Activated CD8-positive, alpha-beta memory T cell treated with anti-CD3 and anti-CD28 coated beads for 4 hours (primary cell): ENCODE data around the gene TET2.

ENCODE experiments used
- DNase-seq, 2 donors: peaks; one replicate each; pipeline ENCODE4 v3.0.0-alpha.2; 2020; ENCODE audit warnings: low read depth in 2 of 2

TET2 gene

DNA sequence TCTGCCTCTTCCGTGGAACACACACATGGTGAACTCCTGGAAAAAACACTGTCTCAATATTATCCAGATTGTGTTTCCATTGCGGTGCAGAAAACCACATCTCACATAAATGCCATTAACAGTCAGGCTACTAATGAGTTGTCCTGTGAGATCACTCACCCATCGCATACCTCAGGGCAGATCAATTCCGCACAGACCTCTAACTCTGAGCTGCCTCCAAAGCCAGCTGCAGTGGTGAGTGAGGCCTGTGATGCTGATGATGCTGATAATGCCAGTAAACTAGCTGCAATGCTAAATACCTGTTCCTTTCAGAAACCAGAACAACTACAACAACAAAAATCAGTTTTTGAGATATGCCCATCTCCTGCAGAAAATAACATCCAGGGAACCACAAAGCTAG lies 87.9 kb downstream of the TET2 start:
- DNase-seq, result no peak

DNA sequence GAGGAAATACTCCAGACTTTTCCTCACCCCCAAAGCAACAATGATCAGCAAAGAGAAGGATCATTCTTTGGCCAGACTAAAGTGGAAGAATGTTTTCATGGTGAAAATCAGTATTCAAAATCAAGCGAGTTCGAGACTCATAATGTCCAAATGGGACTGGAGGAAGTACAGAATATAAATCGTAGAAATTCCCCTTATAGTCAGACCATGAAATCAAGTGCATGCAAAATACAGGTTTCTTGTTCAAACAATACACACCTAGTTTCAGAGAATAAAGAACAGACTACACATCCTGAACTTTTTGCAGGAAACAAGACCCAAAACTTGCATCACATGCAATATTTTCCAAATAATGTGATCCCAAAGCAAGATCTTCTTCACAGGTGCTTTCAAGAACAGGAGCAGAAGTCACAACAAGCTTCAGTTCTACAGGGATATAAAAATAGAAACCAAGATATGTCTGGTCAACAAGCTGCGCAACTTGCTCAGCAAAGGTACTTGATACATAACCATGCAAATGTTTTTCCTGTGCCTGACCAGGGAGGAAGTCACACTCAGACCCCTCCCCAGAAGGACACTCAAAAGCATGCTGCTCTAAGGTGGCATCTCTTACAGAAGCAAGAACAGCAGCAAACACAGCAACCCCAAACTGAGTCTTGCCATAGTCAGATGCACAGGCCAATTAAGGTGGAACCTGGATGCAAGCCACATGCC lies 89.7 kb downstream of the TET2 start:
- DNase-seq, result no peak

DNA sequence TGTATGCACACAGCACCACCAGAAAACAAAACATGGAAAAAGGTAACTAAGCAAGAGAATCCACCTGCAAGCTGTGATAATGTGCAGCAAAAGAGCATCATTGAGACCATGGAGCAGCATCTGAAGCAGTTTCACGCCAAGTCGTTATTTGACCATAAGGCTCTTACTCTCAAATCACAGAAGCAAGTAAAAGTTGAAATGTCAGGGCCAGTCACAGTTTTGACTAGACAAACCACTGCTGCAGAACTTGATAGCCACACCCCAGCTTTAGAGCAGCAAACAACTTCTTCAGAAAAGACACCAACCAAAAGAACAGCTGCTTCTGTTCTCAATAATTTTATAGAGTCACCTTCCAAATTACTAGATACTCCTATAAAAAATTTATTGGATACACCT lies 90.2 kb downstream of the TET2 start:
- DNase-seq, result no peak

DNA sequence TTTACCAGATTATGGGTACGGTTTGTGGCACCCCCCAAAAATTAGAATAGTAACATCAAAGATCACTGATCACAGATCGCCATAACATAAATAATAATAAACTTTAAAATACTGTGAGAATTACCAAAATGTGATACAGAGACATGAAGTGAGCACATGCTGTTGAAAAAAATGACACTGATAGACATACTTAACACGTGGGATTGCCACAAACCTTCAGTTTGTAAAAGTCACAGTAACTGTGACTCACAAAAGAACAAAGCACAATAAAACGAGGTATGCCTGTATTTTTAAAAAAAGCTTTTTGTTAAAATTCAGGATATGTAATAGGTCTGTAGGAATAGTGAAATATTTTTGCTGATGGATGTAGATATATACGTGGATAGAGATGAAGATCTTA lies 93.4 kb downstream of the TET2 start:
- no peak for DNase-seq

DNA sequence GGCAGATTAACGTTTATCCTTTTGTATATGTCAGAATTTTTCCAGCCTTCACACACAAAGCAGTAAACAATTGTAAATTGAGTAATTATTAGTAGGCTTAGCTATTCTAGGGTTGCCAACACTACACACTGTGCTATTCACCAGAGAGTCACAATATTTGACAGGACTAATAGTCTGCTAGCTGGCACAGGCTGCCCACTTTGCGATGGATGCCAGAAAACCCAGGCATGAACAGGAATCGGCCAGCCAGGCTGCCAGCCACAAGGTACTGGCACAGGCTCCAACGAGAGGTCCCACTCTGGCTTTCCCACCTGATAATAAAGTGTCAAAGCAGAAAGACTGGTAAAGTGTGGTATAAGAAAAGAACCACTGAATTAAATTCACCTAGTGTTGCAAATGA lies 94.8 kb downstream of the TET2 start:
- DNase-seq, result no peak

DNA sequence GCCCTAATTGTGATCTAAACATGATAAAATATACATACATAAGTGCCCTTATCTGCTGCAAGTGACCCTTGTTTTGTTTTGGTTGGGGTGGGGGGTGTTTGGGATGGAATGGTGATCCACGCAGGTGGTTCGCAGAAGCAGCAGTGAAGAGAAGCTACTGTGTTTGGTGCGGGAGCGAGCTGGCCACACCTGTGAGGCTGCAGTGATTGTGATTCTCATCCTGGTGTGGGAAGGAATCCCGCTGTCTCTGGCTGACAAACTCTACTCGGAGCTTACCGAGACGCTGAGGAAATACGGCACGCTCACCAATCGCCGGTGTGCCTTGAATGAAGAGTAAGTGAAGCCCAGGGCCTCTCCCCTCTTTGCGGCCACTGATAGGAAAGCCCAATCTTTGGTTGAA lies 96.8 kb downstream of the TET2 start:
- DNase-seq, result no peak

DNA sequence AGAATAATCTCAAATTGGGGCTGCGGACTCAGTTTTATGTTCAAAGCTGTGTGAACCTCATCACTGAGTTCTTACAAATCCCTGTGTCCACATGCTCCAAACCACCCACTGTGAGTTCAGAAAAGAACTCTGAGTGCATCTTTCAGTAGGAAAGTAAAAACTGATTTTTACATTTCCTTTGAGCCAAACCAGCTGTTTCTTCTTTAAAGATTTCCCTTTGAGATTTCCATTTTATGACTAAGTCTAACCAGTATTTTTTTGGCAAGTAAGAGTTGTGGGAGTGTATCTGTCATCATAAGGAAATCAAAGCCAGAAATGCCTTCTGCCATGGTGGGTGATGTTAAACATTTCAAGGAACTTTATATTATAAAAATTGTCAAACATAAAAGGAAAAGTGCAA lies 100.0 kb downstream of the TET2 start:
- DNase-seq, result no peak

DNA sequence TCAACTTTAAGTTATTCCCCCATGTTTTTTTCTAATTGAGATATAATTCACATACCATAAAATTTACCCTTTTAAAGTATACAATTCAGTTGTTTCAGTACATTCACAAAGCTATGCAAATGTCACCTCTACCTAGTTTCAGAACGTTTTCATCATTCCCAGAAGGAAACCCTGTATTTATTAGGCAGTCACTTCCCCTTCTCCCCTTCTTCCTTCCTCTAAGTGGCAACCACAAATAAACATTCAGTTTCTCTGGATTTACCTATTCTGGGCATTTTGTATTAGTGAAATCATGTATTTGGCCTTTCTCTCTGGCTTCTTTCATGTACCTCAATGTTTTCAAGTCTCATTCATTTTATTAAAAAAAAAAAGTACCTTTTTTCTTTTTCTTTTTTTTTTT lies 101.9 kb downstream of the TET2 start:
- DNase-seq, result no peak

DNA sequence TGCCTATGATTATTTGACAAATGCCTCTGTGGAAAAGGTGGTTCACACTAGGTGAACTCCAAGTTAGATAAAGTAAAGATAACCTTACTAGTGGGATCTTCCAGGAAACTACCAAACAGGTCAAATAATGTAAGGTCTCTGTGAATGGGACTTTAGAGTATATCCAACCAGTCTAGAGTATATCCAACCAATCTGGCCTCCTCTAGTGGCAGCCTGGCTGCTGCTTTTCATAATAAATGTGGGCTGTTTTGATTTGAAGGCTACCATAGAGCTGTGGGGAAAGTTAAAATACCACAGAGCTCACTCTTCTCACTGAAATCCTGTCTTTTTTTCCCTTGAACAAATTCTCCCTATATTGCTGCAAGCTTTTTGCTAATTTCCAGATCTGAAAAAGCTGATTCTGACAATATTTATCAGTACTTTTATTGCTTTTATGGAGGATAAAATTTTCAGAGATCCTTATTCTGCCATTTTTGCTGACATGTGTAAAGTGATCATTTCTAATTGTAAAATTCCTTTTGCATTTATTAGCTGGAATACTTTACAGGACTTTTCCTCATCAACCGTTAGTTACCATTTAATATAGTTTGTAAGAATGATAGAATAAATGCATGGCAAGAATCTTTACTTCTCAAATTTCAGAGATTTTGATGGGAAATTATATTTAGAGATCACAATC lies 111.3 kb downstream of the TET2 start:
- no peak for DNase-seq

DNA sequence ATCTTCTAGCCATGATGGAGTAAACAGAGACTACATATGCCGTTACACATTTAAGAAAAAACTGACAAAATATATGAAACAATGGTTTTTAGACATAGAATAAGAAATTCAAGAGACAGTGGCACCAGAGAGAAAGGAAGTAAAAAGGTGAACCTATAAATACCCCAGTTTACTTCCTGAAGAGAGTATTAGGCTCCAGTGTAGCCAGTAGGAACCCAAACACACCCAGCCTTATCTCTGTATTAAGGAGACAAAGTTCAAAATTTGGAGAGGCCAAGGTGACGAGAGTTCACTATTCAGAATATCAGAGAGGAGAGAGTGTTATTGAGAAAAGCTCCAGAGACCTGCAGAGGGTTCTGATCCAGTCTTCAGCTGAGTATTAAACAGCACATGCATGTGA lies 119.0 kb downstream of the TET2 start:
- DNase-seq, result no peak

DNA sequence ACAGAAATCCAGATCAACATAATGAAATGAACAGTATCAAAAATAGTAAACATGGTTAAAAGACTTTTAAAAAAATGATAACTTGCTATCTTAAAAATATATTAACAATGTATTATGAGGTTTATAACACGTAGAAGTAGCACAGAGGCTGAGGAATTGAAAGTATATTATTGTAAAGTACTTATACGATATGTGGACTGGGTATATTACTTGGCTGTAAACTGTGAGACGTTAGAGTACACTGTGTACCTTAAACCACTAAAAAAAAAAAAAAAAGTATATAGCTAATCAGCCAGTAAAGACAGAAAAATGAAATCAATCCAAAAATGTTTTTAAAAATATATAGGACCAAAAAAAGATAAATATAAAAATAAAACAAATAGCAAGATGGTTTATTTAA lies 120.6 kb downstream of the TET2 start:
- DNase-seq, result no peak

DNA sequence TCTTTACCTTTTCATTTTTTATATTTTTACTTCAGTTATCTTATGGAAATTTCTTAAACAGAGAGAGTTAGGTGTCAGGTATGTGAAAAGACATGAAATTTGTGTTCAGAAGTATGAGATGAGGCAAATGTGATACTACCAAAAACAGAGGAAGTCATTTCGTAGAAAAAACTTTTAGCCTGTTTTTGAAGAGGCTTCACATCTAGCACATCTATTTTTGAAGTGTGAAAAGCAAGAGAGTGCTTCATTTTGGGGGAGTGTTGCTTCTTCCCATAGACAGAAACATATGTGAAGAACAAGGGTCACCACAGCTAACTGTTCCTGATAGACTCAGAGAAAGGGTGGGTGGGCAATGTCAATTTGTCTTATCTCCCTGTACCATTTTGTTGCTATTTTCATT lies 125.3 kb downstream of the TET2 start:
- no peak for DNase-seq

DNA sequence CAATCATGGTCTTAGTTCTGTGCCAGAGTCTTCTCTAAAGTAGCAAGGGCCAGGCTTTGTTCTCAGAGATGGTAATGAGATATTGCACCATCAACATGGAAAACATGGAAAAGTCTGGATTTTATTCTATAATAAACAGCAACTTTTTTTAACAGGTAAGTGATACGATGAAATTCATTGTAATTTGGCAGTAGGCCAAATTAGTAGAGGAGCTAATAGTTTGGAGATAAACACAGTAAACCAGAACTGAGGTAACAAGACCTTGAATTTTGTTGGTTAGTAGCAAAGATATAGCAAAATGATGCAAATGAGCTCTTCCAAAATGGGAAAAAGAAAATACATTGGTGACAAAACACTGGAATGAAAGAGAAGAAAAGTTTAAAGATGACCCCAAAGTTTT lies 126.6 kb downstream of the TET2 start:
- no peak for DNase-seq

DNA sequence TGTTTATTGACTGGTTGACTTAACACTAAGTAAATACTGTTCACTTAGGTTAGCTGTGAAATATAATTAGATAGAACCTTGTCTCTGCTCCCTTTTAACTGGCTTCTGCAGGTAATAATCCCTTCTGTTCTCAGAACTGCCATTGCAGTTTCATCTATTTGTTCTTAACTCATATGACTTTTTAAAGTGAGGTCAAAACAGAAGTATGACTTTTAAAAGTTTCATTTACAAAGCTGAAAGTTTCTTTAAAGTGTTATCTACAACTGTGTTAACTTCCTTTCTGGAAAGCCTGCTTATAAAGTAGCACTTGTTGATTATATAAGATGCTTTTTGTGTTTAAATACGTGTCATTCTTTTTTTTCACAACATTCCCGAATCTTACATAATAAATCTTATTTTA lies 127.4 kb downstream of the TET2 start:
- no peak for DNase-seq

DNA sequence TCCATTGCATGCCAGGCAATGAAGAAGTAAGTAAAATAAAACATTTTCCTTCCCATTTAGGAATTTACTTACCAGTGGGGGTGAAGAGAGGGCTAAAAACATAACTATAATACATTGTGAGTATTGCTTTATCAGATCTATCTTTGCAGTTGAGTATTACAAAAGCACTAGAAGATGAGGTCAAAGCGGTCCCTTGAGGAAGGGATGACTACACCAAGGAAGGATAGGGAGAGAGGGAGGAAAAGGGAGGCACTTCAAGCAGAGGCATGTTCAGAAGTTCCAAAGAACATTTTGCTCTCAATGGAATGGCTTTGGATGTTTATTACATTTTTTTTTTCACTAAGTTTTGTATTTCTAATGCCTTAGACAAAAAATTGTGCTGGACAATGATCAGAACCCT lies 127.8 kb downstream of the TET2 start:
- DNase-seq, result no peak

DNA sequence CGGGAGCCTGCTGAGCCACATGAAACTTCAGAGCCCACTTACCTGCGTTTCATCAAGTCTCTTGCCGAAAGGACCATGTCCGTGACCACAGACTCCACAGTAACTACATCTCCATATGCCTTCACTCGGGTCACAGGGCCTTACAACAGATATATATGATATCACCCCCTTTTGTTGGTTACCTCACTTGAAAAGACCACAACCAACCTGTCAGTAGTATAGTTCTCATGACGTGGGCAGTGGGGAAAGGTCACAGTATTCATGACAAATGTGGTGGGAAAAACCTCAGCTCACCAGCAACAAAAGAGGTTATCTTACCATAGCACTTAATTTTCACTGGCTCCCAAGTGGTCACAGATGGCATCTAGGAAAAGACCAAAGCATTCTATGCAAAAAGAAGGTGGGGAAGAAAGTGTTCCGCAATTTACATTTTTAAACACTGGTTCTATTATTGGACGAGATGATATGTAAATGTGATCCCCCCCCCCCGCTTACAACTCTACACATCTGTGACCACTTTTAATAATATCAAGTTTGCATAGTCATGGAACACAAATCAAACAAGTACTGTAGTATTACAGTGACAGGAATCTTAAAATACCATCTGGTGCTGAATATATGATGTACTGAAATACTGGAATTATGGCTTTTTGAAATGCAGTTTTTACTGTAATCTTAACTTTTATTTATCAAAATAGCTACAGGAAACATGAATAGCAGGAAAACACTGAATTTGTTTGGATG lies 129.9 kb downstream of the TET2 start:
- DNase-seq, result no peak

DNA sequence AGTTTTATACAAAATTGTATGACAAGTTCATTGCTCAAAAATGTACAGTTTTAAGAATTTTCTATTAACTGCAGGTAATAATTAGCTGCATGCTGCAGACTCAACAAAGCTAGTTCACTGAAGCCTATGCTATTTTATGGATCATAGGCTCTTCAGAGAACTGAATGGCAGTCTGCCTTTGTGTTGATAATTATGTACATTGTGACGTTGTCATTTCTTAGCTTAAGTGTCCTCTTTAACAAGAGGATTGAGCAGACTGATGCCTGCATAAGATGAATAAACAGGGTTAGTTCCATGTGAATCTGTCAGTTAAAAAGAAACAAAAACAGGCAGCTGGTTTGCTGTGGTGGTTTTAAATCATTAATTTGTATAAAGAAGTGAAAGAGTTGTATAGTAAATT lies 131.0 kb downstream of the TET2 start:
- DNase-seq, result no peak

DNA sequence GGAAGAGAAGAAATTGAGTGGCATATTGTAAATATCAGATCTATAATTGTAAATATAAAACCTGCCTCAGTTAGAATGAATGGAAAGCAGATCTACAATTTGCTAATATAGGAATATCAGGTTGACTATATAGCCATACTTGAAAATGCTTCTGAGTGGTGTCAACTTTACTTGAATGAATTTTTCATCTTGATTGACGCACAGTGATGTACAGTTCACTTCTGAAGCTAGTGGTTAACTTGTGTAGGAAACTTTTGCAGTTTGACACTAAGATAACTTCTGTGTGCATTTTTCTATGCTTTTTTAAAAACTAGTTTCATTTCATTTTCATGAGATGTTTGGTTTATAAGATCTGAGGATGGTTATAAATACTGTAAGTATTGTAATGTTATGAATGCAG lies 132.6 kb downstream of the TET2 start:
- no peak for DNase-seq

DNA sequence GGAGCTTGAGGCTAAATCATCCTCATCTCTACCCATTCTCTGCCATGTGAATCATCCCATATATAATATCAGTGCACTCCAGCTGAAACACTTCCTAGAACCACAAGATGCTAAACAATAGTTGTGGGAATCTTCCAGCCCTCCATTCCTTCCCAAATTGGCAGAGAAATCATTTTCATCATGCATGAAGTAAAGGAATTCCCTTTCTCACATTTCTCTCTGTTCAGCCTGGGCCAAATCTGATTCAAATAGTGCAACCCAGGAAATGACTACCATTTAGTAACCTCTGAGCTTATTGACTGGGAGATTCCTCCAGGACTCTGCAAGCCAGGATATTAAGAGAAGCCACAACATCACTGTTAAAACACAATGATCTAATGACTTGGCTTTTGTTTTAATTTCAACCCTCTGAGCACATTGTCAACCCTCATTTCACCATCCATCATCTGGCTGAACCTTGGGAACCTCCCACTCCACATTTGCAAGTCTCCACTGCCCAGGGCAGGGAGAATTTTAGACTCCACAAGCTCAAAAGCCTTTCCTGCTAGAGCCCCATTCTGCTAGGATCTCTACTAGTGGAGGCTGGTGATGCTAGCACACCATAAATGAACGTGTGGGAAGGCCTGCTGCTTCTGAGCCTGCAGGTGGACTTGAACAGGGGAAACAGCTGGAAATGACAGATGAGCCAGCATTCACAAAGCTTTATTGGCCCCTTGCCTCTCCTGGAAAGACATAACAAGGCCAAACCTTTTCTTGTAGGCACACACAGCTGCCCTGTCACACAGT lies 133.9 kb downstream of the TET2 start:
- no peak for DNase-seq

DNA sequence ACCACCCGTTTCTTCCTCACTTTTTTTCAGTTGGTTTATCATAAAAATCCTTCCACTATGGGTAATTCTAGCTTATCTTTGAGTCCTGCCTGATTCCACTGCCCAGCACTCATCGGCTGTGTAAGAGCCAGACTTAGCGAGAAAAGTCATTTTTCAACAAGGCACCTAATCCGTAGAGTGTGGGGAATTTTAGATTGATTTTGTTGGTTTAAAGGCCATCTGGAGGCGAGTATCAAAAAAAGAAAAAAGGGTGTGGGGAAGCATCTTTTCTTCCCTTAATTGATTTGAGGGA lies 134.4 kb downstream of the TET2 start:
- no peak for DNase-seq

DNA sequence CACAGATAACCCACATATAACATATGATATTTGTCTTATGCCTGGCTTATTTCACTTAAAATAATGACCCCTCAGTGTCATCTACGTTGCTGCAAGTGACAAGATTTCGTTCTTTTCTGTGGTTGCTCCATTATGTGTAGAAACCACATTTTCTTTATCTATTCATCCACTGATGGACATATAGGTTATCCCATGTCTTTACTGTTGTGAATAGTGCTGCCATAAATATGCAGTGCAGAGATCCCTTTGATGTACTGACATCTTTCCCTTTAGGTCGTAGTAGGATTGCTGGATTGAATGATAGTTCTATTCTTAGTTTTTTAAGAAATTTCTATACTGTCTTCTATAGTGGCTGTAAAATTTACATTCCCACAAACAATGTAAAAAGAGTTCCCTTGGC lies 135.8 kb downstream of the TET2 start:
- no peak for DNase-seq

DNA sequence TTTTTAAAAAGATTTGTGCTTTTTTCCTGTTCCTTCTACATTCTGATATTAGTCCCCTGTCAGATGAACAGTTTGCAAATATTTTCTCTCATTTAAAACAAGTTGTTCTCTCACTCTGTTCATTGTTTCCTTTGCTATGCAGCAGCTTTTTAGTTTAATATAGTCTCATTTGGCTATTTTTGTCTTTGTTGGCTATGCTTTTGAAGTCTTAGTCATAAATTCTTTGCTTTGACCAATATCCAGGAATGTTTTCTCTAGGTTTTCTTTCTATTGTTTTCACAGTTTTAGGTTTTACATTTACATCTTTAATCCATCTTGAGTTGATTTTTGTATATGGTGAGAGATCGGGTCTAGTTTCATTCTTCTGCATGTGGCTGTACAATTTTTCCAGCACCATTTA lies 136.8 kb downstream of the TET2 start:
- DNase-seq, result no peak

DNA sequence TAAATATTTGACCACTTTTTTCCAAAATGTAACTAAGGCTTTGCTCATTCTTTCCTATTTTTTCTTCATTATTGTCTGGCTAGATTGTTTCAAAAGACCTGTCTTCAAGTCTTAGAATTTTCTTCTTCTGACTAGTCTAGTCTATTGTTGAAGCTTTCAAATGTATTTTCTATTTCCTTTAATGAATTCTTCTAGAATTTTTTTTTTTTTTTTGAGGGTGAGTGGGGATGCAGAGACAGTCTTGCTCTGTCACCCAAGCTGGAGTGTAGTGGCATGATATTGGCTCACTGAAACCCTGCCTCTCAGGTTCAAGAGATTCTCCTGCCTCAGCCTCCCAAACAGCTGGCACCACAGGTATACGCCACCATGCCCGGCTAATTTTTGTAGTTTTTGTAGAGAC lies 141.4 kb downstream of the TET2 start:
- DNase-seq, result no peak
